CD4-positive, alpha-beta memory T cell (primary cell): ENCODE results near the gene OR1I1. TPM values are rescaled to one million over a fixed set of nuclear protein-coding genes. Genes with fewer than 3 reads are reported as not detected.

Source experiments
- CTCF ChIA-PET: fragments of 350-600 bp; sonication (Branson Sonifier 250); formaldehyde crosslinking; loops from one replicate; lab custom pipeline; 2021; ENCODE audit warnings: inconsistent platforms; ENCODE audit not compliant: partially characterized antibody; lab: Charles Lee
- POLR2A ChIA-PET: fragments of 350-600 bp; sonication (Branson Sonifier 250); formaldehyde crosslinking; loops from one replicate; lab custom pipeline; 2021; ENCODE audit not compliant: partially characterized antibody; lab: Charles Lee
- DNase-seq, 5 donors: peaks; one replicate each; pipeline versions ENCODE4 v3.0.0 to v3.0.0-alpha.2; 2020 to 2022; ENCODE audit warnings: mixed read lengths in 1 of 5
- H3K27ac ChIP-seq: one replicate; pipeline ENCODE4 v1.7.0; 2013; ENCODE audit warnings: low read depth, low read length
- H3K27me3 ChIP-seq: 2 replicates; pipeline ENCODE4 v1.7.0; 2013; ENCODE audit warnings: mild to moderate bottlenecking, low read length, moderate library complexity; ENCODE audit not compliant: insufficient read depth
- H3K36me3 ChIP-seq: 2 replicates; pipeline ENCODE4 v1.7.0; 2013; ENCODE audit warnings: mild to moderate bottlenecking, low read length, moderate library complexity; ENCODE audit not compliant: insufficient read depth
- H3K4me1 ChIP-seq: 2 replicates; pipeline ENCODE4 v1.7.0; 2013; ENCODE audit warnings: mild to moderate bottlenecking, low read length, moderate library complexity; ENCODE audit not compliant: insufficient read depth
- H3K4me3 ChIP-seq, 2 donors: one replicate each; pipeline ENCODE4 v1.7.0; 2013; ENCODE audit warnings: low read length in 2 of 2, mild to moderate bottlenecking in 1 of 2
- H3K9me3 ChIP-seq, 2 donors: one replicate each; pipeline ENCODE4 v1.7.0; 2013; ENCODE audit warnings: low read length in 2 of 2, control low read depth in 1 of 2; ENCODE audit not compliant: control insufficient read depth in 1 of 2
- H3K27ac Mint-ChIP-seq, 7 donors: one replicate each; pipeline ENCODE4 v1.8.0; 2020 to 2021; ENCODE audit warnings: mixed read lengths in 7 of 7, mild to moderate bottlenecking in 6 of 7, inconsistent platforms in 3 of 7, moderate library complexity in 3 of 7
- H3K27me3 Mint-ChIP-seq, 2 donors: one replicate each; pipeline ENCODE4 v1.8.0; 2020 to 2021; ENCODE audit warnings: mixed read lengths in 2 of 2
- H3K36me3 Mint-ChIP-seq, 2 donors: one replicate each; pipeline ENCODE4 v1.8.0; 2020 to 2021; ENCODE audit warnings: mixed read lengths in 2 of 2, inconsistent platforms in 1 of 2, mild to moderate bottlenecking in 1 of 2
- H3K4me1 Mint-ChIP-seq, 4 donors: one replicate each; pipeline ENCODE4 v1.8.0; 2020 to 2021; ENCODE audit warnings: mixed read lengths in 4 of 4, mild to moderate bottlenecking in 1 of 4
- H3K4me3 Mint-ChIP-seq, 8 donors: one replicate each; pipeline ENCODE4 v1.8.0; 2020 to 2021; ENCODE audit warnings: mixed read lengths in 8 of 8, mild to moderate bottlenecking in 7 of 8, moderate library complexity in 6 of 8, inconsistent platforms in 3 of 8
- H3K9me3 Mint-ChIP-seq, 8 donors: one replicate each; pipeline ENCODE4 v1.8.0; 2020 to 2021; ENCODE audit warnings: mixed read lengths in 8 of 8, mild to moderate bottlenecking in 5 of 8, inconsistent platforms in 3 of 8, moderate library complexity in 1 of 8
- intact Hi-C: fragments of 100-400 bp; cut with micrococcal nuclease; formaldehyde crosslinking; loops from one replicate; pipeline ENCODE4 v1.15.1; 2023
- polyA plus RNA-seq, 2 donors: library from polyadenylated mRNA; unstranded; fragments of 300-500 nt; fragmentation: Illumina TruSeq; gene quantifications; one replicate each; pipeline ENCODE4 v1.2.3, GENCODE V29; 2021
- total RNA-seq, 2 experiments: library from RNA; stranded (reverse); gene quantifications; one replicate each; pipeline ENCODE4 v1.2.3, GENCODE V29; 2021

The OR1I1 gene
- total and polyA plus RNA-seq, 4 experiments from 2014 or later = not detected

DNA sequence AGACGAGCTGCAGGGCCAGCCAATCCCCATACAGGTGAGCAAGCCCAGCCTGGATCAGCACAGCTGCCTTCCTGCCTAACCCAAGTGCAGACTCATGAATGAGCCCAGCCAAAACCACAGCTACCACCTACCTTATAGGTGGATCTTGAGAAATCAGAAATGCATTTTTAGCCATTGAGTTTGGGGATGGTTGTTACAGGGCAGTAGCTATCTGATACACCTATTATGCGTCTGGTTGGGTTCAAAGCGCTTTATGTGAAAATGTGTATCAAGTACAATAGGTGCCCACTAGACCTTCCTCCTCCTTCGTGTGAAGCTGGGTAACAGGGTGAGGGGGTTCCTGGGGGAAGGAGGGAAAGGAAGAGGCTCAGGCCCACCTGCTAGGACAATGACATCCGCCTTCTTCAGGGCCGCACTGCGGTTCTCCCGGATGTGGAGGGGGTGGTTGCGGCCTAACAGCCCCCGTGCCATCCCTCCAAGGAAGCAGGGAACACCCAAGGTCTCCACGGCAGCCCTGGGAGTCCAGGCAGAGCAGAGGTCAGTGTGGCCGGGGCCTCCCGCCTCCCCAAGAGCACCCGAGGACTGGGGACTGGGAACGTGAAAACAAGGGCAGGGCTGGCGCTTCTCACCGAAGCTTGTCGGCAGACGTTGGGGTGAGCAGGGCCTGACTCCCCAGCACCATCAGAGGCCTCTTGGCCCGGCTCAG, 36.9 kb downstream of the OR1I1 start:
- no peaks in the 10 kb centered on the region for H3K9me3 Mint-ChIP-seq
- Histone ChIP-seq H3K36me3 (peaks cover 26% of the 10 kb centered on the region), H3K9me3 (no peaks in the 10 kb centered on the region), H3K4me1 (peaks cover 2% of the 10 kb centered on the region), H3K27me3 (no peaks in the 10 kb centered on the region), H3K27ac (no peak overlapping the region), H3K4me3 (no peak overlapping the region)
- peaks cover 36 to 55% of the 10 kb centered on the region in 2 donors for H3K36me3 Mint-ChIP-seq
- H3K27ac Mint-ChIP-seq = peak overlapping the region in 1 of 7 donors; percentile 12
- no peak overlapping the region for H3K4me3 Mint-ChIP-seq
- H3K27me3 Mint-ChIP-seq = no peaks in the 10 kb centered on the region
- ChIA-PET POLR2A (no interaction called here), CTCF (no interaction called here)
- intact Hi-C loops = no loop called here
- H3K4me1 Mint-ChIP-seq = peaks cover 0 to 5% (median 3%) of the 10 kb centered on the region in 4 donors
- DNase-seq = no peak

DNA sequence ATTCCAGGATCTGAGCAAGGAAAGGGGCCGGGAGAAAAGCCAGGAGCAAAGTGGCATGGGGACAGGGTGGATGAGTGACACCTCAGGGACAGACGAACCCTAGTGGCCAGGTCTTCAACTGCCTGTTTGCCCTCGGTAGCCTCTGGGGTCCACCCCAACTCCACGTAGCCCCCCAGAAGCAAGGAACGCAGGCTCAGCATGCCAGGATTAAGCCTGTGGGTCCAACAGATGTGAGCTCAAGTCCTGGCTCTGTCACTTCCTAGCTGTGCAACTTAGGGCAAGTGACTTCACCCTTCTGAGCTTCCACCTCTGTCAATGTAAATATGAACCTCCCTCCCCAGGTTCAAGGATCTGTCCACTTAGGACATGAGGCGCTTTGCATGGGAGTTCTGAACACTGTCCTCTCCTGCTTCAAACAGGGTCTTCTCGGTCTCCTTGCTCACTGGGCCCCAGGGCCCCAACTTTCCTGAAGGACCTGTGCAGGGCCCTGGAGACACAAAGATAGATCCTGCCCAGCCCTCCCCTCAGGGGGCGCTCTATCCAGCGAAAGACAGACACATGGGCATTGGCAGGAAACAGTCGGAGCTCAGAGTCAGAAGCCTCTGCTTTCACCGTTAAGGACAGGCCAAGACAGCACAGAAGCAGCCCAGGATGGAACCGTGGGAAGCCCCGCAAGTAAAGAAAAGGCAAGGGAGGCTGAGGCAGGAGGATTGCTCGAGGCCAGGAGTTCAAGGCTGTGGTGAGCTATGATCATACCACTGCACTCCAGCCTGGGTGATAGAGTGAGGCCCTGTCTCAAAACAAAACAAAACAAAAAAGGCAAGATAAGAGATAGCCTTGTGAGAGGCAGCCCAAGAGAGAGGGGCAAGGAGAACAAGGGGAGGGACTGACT, 38.4 kb downstream of the OR1I1 start:
- no peak overlapping the region for H3K27ac ChIP-seq

DNA sequence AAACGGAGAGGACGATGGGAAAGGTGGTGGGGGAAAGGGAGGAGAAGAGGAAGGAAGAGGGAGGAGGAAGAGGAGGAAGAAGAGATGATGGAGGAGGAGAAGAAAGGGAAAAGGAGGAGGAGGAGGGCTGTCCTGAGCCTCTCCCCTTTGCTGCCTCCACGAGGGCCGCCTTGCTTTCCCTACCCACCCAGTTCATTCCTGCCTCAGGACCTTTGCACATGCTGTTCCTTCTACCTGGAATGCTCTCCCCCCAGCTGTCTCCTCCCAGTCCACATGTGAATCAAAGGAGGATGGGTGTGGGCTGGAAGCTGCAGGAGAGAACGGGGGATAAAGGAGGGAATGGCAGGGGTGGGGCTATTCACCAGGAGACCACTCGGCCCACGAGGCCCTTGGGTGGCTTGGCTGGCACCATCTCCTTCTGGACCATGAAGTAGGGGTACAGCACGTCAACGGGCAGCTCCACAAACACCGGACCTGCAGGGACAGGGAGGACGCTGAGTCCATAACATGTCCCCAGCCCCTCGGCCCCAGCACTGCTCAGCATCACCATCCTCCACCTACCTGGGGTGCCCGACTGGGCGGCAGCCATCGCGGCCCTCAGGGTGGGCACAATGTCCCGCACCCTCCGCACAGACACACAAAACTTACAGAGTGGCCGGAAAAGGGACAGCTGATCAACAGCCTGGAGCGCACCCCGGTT, 40.5 kb downstream of the OR1I1 start:
- CTCF ChIA-PET = no interaction called here
- H3K36me3 ChIP-seq = peaks cover 20% of the 10 kb centered on the region
- H3K27ac Mint-ChIP-seq = no peak overlapping the region
- H3K27me3 ChIP-seq = no peaks in the 10 kb centered on the region
- H3K4me1 ChIP-seq = peaks cover 16% of the 10 kb centered on the region
- H3K9me3 ChIP-seq = no peaks in the 10 kb centered on the region
- POLR2A ChIA-PET = no interaction called here
- peaks cover 32 to 57% of the 10 kb centered on the region in 2 donors for H3K36me3 Mint-ChIP-seq
- H3K4me3 Mint-ChIP-seq = peak overlapping the region in 1 of 8 donors; percentile 42
- H3K27ac ChIP-seq = no peak overlapping the region
- no peaks in the 10 kb centered on the region for H3K9me3 Mint-ChIP-seq
- H3K4me1 Mint-ChIP-seq = peaks cover 11 to 30% (median 18%) of the 10 kb centered on the region in 4 donors
- intact Hi-C loops = no loop called here
- no peaks in the 10 kb centered on the region for H3K27me3 Mint-ChIP-seq
- DNase-seq = no peak
- H3K4me3 ChIP-seq = no peak overlapping the region

More for the DNA sequence above, 38.4 kb downstream of the OR1I1 start:
- H3K4me3 Mint-ChIP-seq = peak overlapping the region in 1 of 8 donors; percentile 39
- no peak overlapping the region for H3K4me3 ChIP-seq
- intact Hi-C loops = no loop called here
- H3K27me3 Mint-ChIP-seq = no peaks in the 10 kb centered on the region
- DNase-seq = no peak
- H3K9me3 Mint-ChIP-seq = no peaks in the 10 kb centered on the region
- ChIA-PET POLR2A (no interaction called here), CTCF (no interaction called here)
- peaks cover 36 to 59% of the 10 kb centered on the region in 2 donors for H3K36me3 Mint-ChIP-seq
- H3K9me3 ChIP-seq = no peaks in the 10 kb centered on the region
- peaks cover 12% of the 10 kb centered on the region for H3K4me1 ChIP-seq
- peak overlapping the region in 3 of 7 donors; percentile 72 to 74 (median 73) for H3K27ac Mint-ChIP-seq
- peaks cover 9 to 20% (median 14%) of the 10 kb centered on the region in 4 donors for H3K4me1 Mint-ChIP-seq
- no peaks in the 10 kb centered on the region for H3K27me3 ChIP-seq
- H3K36me3 ChIP-seq = peaks cover 26% of the 10 kb centered on the region

GRCh38 chr19:15123031-15123890, 41.2 kb downstream of the OR1I1 start:
- no peak for DNase-seq
- Mint-ChIP-seq H3K4me3 (peak overlapping the region in 6 of 8 donors; percentile 29 to 99 (median 57)), H3K9me3 (no peaks in the 10 kb centered on the region), H3K36me3 (peaks cover 27 to 50% of the 10 kb centered on the region in 2 donors), H3K27ac (peak overlapping the region in 6 of 7 donors; percentile 8 to 95 (median 59)), H3K4me1 (peaks cover 11 to 30% (median 21%) of the 10 kb centered on the region in 4 donors), H3K27me3 (no peaks in the 10 kb centered on the region)
- no peaks in the 10 kb centered on the region for H3K27me3 ChIP-seq
- H3K36me3 ChIP-seq = peaks cover 13% of the 10 kb centered on the region
- ChIA-PET POLR2A (no interaction called here), CTCF (interaction anchor here (1.1 kb wide), 1 partner anchor 22 kb away, joined by 3 read pairs; no protein-coding TSS in a partner anchor)
- peaks cover 16% of the 10 kb centered on the region for H3K4me1 ChIP-seq
- H3K27ac ChIP-seq = no peak overlapping the region
- H3K9me3 ChIP-seq = no peaks in the 10 kb centered on the region
- H3K4me3 ChIP-seq = no peak overlapping the region
- intact Hi-C loops = no loop called here

- Mint-ChIP-seq H3K4me3 (peak overlapping the region; percentile 91 to 99 (median 98)), H3K27me3 (peaks cover 0 to 1% of the 10 kb centered on the region in 2 donors), H3K4me1 (peaks cover 11 to 32% (median 23%) of the 10 kb centered on the region in 4 donors), H3K27ac (peak overlapping the region; percentile 8 to 100 (median 98)), H3K36me3 (peaks cover 20 to 44% of the 10 kb centered on the region in 2 donors), H3K9me3 (no peaks in the 10 kb centered on the region)
- H3K9me3 ChIP-seq = no peaks in the 10 kb centered on the region
- CTCF ChIA-PET = interaction anchor here (1.1 kb wide), 1 partner anchor 23 kb away, joined by 3 read pairs; no protein-coding TSS in a partner anchor
- H3K27ac ChIP-seq = peak overlapping the region; percentile 90
- DNase-seq = no peak
- peaks cover 11% of the 10 kb centered on the region for H3K36me3 ChIP-seq
- intact Hi-C loops = no loop called here
- no peak overlapping the region for H3K4me3 ChIP-seq
- POLR2A ChIA-PET = interaction anchor here (0.5 to 1.0 kb wide), 3 partner anchors 55 to 295 kb away, joined by 3 to 5 read pairs (median 3); partner anchors contain the start of genes AKAP8 and AKAP8L
- H3K4me1 ChIP-seq = peaks cover 17% of the 10 kb centered on the region
- no peaks in the 10 kb centered on the region for H3K27me3 ChIP-seq
Measured at GRCh38 chr19:15123900-15124299, 41.9 kb downstream of the OR1I1 start.

- ChIA-PET POLR2A (interaction anchor here (1.0 kb wide), 2 partner anchors 255 to 294 kb away, joined by 3 to 5 read pairs; partner anchors contain the start of genes AKAP8 and AKAP8L), CTCF (interaction anchor here (0.7 to 1.9 kb wide), 3 partner anchors 23 to 450 kb away, joined by 3 to 7 read pairs (median 3); no protein-coding TSS in a partner anchor)
- Mint-ChIP-seq H3K4me1 (peaks cover 14 to 40% (median 29%) of the 10 kb centered on the region in 4 donors), H3K4me3 (peak overlapping the region; percentile 91 to 99 (median 98)), H3K27ac (peak overlapping the region; percentile 95 to 100 (median 98)), H3K9me3 (no peaks in the 10 kb centered on the region), H3K27me3 (peaks cover 0 to 2% of the 10 kb centered on the region in 2 donors), H3K36me3 (peaks cover 17 to 37% of the 10 kb centered on the region in 2 donors)
- Histone ChIP-seq H3K4me1 (peaks cover 24% of the 10 kb centered on the region), H3K9me3 (no peaks in the 10 kb centered on the region), H3K27ac (peak overlapping the region; percentile 90), H3K36me3 (peaks cover 10% of the 10 kb centered on the region), H3K4me3 (peak overlapping the region; percentile 86 to 89), H3K27me3 (no peaks in the 10 kb centered on the region)
- intact Hi-C loops = loop anchor here (1.0 kb wide), 2 partner anchors 26 to 295 kb away; no protein-coding TSS in a partner anchor
- peak in 2 of 5 donors; percentile 10 to 20 for DNase-seq
Measured at GRCh38 chr19:15124572-15125231, 42.7 kb downstream of the OR1I1 start.
